ENCODE data around the gene SLC15A1.

GRCh38 chr13:98730441-98730840 lies 22.0 kb downstream of the SLC15A1 start:
- TF ChIP-seq, protein P1, sequence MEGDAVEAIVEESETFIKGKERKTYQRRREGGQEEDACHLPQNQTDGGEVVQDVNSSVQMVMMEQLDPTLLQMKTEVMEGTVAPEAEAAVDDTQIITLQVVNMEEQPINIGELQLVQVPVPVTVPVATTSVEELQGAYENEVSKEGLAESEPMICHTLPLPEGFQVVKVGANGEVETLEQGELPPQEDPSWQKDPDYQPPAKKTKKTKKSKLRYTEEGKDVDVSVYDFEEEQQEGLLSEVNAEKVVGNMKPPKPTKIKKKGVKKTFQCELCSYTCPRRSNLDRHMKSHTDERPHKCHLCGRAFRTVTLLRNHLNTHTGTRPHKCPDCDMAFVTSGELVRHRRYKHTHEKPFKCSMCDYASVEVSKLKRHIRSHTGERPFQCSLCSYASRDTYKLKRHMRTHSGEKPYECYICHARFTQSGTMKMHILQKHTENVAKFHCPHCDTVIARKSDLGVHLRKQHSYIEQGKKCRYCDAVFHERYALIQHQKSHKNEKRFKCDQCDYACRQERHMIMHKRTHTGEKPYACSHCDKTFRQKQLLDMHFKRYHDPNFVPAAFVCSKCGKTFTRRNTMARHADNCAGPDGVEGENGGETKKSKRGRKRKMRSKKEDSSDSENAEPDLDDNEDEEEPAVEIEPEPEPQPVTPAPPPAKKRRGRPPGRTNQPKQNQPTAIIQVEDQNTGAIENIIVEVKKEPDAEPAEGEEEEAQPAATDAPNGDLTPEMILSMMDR (IDR thresholded peaks at IDR 0.05): no peak
- TF ChIP-seq EP300 (IDR thresholded peaks at IDR 0.05): no peak
